HL-60 (cell line): ENCODE measurements around the gene DCTN1.

ENCODE experiments used
- DNase-seq, 2 experiments: peaks; one replicate each; pipeline ENCODE4 v3.0.0-alpha.2; 2010 to 2020; ENCODE audit warnings: low read depth in 1 of 2, low spot score in 1 of 2
- H3K27ac ChIP-seq: fragments of 250-450 bp; sonication (Bioruptor Pico); replicated peaks from 2 replicates; pipeline ENCODE4 v1.5.1; 2020; ENCODE audit warnings: mild to moderate bottlenecking, moderate library complexity
- H3K27me3 ChIP-seq: fragments of 250-450 bp; sonication (Bioruptor Pico); 2 replicates; pipeline ENCODE4 v1.5.1; 2021; ENCODE audit warnings: mild to moderate bottlenecking, moderate library complexity; ENCODE audit not compliant: insufficient read depth, poor library complexity, severe bottlenecking
- H3K4me3 ChIP-seq: replicated peaks from 2 replicates; pipeline ENCODE4 v1.5.1; 2011; ENCODE audit warnings: mild to moderate bottlenecking, control low read depth, low read length; ENCODE audit not compliant: insufficient read depth
- GABPA ChIP-seq: IDR thresholded peaks from 2 replicates; pipeline ENCODE4 v1.6.1; 2012; ENCODE audit warnings: low read depth
- POLR2AphosphoS5 ChIP-seq: IDR thresholded peaks from 2 replicates; pipeline ENCODE4 v1.6.1; 2012; ENCODE audit warnings: low read depth
- SPI1 ChIP-seq: IDR thresholded peaks from 2 replicates; pipeline ENCODE4 v1.6.1; 2012; ENCODE audit warnings: low read depth, mild to moderate bottlenecking, borderline replicate concordance
- TF ChIP-seq, protein P1 (sequence below): IDR thresholded peaks from one replicate; pipeline ENCODE4 v1.5.1; 2011; ENCODE audit warnings: low read length, control low read depth, inconsistent platforms; ENCODE audit not compliant: insufficient read depth
- TF ChIP-seq, protein P2 (sequence below): IDR thresholded peaks from 2 replicates; pipeline ENCODE4 v1.6.1; 2012; ENCODE audit warnings: low read depth; ENCODE audit not compliant: insufficient replicate concordance

DCTN1 gene

DNA sequence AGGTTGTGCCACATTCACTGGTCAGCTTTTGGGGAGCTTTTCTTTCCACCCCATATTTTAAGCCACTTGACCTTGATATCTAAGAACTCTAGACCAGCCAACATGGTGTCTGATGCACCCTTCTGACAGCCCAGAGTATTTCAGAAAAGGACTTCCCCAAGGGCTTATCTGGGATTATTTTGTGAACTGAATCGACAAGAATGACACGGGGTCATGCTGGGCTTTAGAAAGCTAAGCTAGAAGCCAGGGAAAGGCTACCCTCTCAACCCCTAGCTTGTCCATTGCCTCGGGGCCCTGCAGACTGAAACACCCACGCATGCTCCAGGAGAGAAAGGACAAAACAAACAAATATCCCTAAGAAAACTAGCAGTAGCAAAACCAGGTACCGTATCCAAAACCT, 52.9 kb downstream of the DCTN1 start:
- Histone ChIP-seq H3K4me3 (no peak overlapping the region), H3K27ac (no peak overlapping the region), H3K27me3 (peaks cover 3% of the 10 kb centered on the region)
- DNase-seq, result no peak
- no peak for TF ChIP-seq GABPA
- TF ChIP-seq, protein P1, sequence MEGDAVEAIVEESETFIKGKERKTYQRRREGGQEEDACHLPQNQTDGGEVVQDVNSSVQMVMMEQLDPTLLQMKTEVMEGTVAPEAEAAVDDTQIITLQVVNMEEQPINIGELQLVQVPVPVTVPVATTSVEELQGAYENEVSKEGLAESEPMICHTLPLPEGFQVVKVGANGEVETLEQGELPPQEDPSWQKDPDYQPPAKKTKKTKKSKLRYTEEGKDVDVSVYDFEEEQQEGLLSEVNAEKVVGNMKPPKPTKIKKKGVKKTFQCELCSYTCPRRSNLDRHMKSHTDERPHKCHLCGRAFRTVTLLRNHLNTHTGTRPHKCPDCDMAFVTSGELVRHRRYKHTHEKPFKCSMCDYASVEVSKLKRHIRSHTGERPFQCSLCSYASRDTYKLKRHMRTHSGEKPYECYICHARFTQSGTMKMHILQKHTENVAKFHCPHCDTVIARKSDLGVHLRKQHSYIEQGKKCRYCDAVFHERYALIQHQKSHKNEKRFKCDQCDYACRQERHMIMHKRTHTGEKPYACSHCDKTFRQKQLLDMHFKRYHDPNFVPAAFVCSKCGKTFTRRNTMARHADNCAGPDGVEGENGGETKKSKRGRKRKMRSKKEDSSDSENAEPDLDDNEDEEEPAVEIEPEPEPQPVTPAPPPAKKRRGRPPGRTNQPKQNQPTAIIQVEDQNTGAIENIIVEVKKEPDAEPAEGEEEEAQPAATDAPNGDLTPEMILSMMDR, result no peak
- no peak for TF ChIP-seq SPI1
- TF ChIP-seq POLR2AphosphoS5, result no peak
- TF ChIP-seq, protein P2, sequence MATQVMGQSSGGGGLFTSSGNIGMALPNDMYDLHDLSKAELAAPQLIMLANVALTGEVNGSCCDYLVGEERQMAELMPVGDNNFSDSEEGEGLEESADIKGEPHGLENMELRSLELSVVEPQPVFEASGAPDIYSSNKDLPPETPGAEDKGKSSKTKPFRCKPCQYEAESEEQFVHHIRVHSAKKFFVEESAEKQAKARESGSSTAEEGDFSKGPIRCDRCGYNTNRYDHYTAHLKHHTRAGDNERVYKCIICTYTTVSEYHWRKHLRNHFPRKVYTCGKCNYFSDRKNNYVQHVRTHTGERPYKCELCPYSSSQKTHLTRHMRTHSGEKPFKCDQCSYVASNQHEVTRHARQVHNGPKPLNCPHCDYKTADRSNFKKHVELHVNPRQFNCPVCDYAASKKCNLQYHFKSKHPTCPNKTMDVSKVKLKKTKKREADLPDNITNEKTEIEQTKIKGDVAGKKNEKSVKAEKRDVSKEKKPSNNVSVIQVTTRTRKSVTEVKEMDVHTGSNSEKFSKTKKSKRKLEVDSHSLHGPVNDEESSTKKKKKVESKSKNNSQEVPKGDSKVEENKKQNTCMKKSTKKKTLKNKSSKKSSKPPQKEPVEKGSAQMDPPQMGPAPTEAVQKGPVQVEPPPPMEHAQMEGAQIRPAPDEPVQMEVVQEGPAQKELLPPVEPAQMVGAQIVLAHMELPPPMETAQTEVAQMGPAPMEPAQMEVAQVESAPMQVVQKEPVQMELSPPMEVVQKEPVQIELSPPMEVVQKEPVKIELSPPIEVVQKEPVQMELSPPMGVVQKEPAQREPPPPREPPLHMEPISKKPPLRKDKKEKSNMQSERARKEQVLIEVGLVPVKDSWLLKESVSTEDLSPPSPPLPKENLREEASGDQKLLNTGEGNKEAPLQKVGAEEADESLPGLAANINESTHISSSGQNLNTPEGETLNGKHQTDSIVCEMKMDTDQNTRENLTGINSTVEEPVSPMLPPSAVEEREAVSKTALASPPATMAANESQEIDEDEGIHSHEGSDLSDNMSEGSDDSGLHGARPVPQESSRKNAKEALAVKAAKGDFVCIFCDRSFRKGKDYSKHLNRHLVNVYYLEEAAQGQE, result no peak

DNA sequence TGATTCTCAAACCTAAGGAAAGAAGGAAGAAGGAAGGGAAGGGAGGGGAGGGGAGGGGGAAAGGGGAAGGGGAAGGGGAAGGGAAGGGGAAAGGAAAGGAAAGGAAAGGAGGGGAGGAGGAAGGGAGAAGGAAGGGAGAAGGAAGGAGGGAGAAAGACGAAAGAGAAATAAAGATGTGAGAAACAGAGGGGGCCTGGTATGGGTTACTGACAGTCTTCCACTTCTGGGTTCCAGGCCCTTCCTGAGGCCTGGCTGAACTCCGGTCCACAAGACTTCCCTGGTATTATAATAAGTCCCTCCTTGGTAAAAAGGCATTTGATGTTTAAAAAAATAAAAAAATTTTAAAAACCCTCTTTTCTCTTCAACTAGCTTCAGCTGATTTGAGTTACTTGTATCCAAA, 54.3 kb downstream of the DCTN1 start:
- TF ChIP-seq, protein P2, result no peak
- TF ChIP-seq SPI1, result no peak
- TF ChIP-seq GABPA, result no peak
- TF ChIP-seq POLR2AphosphoS5, result no peak
- no peak overlapping the region for H3K4me3 ChIP-seq
- H3K27me3 ChIP-seq, result peaks cover 3% of the 10 kb centered on the region
- DNase-seq, result no peak
- no peak overlapping the region for H3K27ac ChIP-seq

DNA sequence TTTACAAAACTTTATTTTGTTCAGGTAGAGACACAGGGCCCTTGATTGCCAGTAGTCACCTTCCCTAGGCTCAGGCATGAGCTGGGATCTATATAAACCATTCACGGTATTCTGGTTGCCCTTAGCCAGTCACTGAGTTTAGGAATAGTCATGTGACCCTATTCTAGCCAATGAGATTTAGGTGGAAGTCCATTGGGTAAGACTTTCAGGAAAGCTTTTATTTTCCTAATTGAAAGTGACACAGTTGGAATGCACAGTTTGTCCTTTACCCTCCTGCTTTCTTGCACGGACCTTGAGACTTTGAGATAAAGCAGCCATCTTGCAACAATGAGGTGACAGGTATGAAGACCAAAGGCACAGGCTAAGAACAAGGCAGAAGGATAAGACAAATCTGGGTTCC, 58.4 kb downstream of the DCTN1 start:
- DNase-seq, result no peak
- H3K27me3 ChIP-seq, result peaks cover 3% of the 10 kb centered on the region
- no peak overlapping the region for H3K4me3 ChIP-seq
- TF ChIP-seq POLR2AphosphoS5 (no peak), SPI1 (no peak), GABPA (no peak)
- TF ChIP-seq, protein P1, result no peak
- TF ChIP-seq, protein P2, result no peak
- H3K27ac ChIP-seq, result no peak overlapping the region

DNA sequence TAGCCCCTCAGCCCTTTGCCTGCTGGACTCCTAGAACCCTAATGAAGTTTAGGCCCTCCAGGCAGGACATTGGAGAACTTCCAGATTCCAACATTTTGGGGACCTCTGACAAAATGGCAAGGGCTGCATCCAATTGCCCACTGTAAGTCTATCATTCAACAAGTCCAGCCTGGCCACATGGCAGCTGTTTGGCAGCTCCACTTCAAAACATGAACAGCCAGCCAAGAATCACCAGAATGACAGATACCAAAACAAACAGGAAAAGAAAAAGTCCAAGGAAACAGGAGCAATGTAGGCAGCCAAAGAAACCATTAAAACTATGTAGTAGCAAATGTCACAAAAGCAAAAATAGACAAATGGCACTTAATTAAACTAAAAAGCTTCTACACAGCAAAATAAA, 62.4 kb downstream of the DCTN1 start:
- no peak for TF ChIP-seq SPI1
- TF ChIP-seq POLR2AphosphoS5, result no peak
- TF ChIP-seq, protein P1, result no peak
- TF ChIP-seq, protein P2, result no peak
- no peak for TF ChIP-seq GABPA
- no peak for DNase-seq
- no peak overlapping the region for H3K27ac ChIP-seq
- H3K27me3 ChIP-seq, result no peaks in the 10 kb centered on the region
- H3K4me3 ChIP-seq, result no peak overlapping the region
